Inferior parietal cortex (tissue), 1 donor: ENCODE results near the gene AGXT2.
"Not testable (repeated sequence)": the region's sequence is repeated elsewhere in the genome, so short reads cannot be mapped to it uniquely, and the experiment has no call there.

Experiments used
- DNase-seq: peaks from one replicate; pipeline ENCODE4 v3.0.0-alpha.2; 2016; ENCODE audit errors: extremely low spot score

AGXT2 gene

GRCh38 chr5:35056686-35057085 lies 8.9 kb upstream of the AGXT2 start:
- no peak for DNase-seq

DNA sequence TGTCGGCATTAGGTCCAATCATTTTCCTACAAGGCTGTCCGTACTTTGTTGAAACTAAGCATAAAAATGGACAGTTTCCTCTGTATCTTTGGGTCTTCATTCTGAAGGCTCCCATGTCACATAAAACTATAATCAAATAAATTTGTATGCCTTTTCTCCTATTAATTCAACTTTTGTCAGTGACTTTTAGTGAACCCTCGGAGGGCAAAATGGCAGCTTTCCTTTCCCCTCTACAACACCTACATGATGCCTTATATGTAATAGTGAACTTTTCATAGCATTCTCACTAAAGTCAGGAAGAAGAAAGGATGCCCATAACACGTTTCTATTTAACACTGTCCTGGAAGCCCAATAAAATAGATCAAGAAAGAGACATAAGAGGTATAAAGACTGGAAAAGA lies 5.1 kb upstream of the AGXT2 start:
- DNase-seq, result no peak

- no peak for DNase-seq
Measured at GRCh38 chr5:35050541-35051126, 2.9 kb upstream of the AGXT2 start.

DNA sequence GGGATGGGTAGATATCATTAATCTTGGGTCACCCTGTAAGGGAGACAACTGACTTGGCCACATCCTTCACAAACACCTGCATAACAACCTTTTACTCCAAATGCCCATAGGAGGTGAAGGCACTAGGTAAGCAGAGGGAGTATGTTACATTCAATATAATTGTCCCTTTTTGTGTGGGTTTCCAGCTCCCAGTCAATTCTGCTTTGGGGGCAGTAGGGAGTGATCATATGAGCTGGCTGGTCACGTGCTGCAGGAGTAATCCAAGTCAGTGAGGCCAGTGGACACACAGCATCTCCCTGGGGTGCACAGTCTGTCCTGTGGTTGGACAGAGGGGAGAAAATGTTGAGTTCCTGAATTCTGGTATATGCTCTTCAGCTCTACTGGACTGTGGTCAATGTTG lies 1.2 kb upstream of the AGXT2 start:
- no peak for DNase-seq

GRCh38 chr5:35046774-35047173 lies 975 bp downstream of the AGXT2 start:
- DNase-seq, result no peak

GRCh38 chr5:35045280-35045679 lies 2.5 kb downstream of the AGXT2 start:
- DNase-seq, result no peak

- no peak for DNase-seq
Measured at GRCh38 chr5:35044649-35045048, 3.1 kb downstream of the AGXT2 start.

DNA sequence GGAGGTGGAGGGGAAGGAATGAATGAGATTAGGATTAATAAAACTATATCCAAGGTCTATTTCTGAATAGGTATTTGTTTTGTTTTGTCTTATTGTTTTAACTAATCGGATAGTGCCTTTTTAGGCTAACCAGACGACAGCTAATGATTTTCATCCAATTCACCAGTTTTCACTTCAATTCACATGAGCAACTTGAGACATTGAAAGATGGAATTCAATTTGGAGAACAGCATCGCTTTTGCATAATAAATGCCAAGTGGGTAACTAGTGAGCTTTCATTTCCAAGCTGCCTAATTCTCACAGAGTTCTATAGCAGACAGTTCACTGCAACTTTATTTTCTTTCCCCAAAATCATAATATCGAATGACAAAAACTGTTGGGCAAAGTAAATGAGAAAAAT lies 5.0 kb downstream of the AGXT2 start:
- DNase-seq, result no peak

GRCh38 chr5:35041261-35041660 lies 6.5 kb downstream of the AGXT2 start:
- no peak for DNase-seq

DNA sequence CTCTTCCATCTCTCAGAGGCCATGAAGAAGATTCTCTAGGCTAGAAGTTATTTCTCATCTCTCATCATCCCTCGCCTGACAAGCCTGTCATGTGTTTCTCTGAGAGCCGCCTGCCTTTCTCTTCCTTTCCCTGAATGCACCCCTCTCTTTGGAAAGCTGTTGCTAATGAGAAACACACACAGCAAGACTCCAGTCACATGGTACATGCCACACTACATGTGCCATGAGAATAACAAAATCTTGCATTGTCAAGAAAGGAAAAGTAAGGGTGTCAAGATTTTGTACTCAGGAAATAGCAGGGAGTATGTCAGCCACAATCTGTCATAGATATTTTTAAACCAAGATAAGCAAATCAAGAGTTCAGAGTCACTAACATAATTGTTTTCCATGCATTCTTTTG lies 8.9 kb downstream of the AGXT2 start:
- no peak for DNase-seq

DNA sequence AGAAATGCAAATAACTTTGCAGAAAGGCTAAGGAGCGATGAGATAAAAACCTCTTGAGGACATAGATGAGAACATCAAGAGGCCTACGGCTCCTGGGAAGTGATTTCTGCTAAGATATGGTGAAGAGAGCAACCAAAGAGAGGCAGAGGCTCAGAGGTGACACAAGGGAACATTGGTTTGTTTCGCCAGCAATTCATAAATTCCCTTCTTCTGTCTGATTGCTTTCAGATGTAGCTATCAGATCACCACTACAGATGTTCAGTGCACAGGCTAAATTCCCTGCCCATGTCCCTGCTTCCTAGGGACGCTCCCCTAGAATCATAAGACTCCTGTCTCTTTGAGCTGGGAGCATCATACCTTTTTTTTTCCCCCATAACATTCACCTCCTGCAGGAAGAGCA lies 11.2 kb downstream of the AGXT2 start:
- no peak for DNase-seq

- DNase-seq, result not testable (repeated sequence)
Measured at GRCh38 chr5:35035929-35036328, 11.8 kb downstream of the AGXT2 start.

DNA sequence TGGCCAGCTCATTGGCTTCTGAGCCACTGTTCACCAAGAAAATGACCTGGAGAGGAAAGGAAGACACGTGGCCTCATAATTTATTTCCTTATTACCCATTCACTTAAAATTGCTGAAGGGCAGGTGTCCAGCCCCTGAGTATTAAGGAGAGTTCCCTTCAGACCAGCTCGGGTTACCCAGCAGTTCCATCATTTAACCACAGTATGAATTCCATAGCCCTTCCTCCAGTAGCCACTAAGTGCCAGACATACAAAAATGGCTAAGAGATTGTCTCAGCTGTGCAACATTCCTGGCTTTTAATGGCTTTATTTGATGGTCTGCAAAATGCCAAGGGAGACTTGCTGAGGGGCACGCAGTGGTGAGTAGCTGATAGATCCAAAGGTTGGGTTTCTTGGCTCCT lies 12.5 kb downstream of the AGXT2 start:
- no peak for DNase-seq

GRCh38 chr5:35032356-35032755 lies 15.4 kb downstream of the AGXT2 start:
- DNase-seq, result no peak

- DNase-seq, result no peak
Measured at GRCh38 chr5:35031276-35031675, 16.5 kb downstream of the AGXT2 start.

- DNase-seq, result no peak
Measured at GRCh38 chr5:35030426-35031100, 17.2 kb downstream of the AGXT2 start.

DNA sequence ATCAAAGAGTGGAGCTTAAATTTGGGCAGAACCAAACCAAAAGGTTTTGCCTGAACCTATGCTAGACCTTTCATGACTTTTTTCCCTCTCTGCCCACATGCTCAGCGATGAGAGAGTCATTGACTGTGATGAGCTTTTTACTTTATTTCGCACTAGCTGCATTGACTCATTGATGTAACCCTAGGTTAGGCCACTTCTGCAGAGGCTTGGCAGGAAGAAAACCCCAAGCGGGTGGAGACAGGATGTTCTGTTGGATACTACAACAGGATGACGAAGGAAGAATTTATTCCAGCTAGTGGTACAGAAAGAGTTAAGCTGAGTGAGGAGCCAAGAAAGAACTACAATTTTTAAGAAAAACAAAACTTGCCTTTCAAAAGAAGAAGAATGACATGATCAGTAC lies 18.4 kb downstream of the AGXT2 start:
- no peak for DNase-seq

DNA sequence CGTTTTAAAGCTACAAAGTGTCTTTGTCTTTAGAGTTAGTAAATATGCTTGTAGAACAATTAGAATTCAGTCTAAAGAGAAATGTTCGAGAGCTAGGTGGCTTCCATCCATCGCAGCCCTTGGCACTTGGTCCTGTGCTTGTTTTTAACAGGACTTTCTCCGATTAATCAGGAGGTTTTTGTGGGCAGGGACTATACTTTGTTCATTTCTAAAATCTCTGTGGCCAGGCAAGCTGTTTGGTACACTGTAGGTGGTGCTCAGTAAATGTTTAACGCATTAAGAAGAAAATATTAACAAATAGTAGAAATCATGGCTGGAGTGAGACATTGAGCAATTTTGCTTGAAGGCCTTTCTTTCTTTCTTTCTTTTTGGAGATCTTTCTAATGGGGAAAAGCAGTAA lies 20.8 kb downstream of the AGXT2 start:
- DNase-seq, result no peak

- DNase-seq, result no peak
Measured at GRCh38 chr5:35026280-35026840, 21.4 kb downstream of the AGXT2 start.

DNA sequence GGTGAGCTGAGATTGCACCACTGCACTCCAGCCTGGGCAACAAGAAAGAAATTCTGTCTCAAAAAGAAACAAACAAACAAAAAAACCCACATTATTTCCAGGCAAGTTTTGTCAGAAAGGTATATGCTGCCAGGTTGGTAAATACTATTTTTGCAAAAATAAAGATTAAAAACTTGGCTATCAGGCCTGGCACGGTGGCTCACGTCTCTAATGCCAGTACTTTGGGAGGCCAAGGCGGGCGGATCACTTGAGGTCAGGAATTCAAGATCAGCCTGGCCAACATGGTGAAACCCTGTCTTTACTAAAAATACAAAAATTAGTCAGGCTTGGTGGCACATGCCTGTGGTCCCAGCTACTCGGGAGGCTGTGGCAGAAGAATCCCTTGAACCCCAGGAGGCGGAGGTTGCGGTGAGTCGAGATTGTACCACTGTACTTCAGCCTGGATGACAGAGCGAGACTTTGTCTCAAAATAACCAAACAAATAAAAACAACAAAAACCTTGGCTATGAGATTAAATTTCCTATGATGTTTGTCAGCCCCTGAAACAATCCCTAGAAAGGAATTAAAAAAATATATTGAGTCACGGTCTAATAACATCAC lies 22.7 kb downstream of the AGXT2 start:
- DNase-seq, result no peak

DNA sequence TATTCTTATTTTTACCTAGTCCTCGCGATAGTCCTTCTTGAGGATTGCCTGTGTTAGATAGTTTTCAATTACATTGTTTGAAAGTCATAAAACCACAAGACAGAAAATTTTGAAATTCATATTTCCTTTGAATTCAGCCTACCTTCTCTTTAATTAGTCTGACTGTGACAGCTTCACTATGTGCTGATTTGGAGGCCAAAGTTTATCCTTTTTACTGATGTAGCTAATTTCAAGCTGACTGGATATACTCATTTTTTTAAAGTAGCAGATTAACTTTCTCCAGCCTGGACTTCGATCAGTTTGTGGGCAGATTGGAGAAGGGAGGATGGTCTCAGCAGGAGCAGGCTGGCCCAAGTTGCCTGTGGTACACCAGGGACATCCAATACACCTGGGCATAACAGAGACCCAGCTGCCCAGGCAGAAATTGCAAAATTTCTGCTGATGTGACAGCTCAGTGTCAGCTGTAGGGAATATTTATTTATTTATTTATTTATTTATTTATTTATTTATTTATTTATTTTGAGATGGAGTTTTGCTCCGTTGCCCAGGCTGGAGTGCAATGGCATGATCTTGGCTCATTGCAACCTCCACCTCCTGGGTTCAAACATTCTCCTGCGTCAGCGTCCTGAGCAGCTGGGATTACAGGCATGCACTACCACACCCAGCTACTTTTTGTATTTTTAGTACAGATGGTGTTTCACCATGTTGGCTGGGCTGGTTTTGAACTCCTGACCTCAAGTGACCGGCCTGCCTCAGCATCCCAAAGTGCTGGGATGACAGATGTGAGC lies 24.2 kb downstream of the AGXT2 start:
- DNase-seq, result no peak
